ENCODE measurements around the gene MRPL30. TPM values are rescaled to one million over a fixed set of nuclear protein-coding genes. Genes with fewer than 3 reads are reported as not detected.
"Not testable (repeated sequence)": the region's sequence is repeated elsewhere in the genome, so short reads cannot be mapped to it uniquely, and the experiment has no call there.

The MRPL30 gene
- polyA plus RNA-seq, 1 donor (not counting 4 experiments of a cell fraction or from before 2014, with no cell fraction given) = 45.2 TPM

DNA sequence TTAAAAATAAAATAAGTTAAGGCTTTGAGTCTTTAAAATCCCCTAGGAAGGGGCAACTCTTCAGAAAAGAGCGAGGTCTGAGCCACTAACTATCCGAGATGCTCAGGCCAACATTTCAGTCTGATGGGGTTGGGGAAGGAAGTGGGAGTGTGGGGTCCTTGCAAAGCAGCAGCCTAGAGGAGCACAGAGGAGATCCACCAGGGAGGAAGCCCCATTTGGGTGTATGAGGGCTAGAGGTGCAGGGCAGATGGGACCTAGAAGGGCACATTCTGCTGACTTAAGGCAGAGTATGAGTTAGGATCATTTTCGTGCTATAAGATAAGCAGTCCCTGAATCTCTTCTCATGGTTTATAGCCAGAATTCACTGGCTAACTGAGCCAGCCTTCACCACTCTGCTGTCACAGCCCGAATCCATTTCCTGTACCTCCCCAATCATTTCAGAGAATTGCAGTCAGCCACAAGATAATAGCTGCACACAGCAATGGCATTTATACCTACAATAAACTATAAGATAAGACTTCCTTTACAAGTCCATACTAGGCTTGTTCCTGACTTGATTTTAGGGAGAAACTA lies 37.0 kb downstream of the MRPL30 start:
- H3K4me2 ChIP-seq (ENCODE audit: control insufficient read depth, extremely low read depth, insufficient read depth, low read depth, low read length) = no peak overlapping the region
- H4K20me1 ChIP-seq (ENCODE audit: control insufficient read depth, extremely low read depth, insufficient read depth, low read length) = no peaks in the 10 kb centered on the region
- FAIRE-seq (no peak), DNase-seq (ENCODE audit: low read depth, low spot score) (no peak)
- H3K27ac ChIP-seq (ENCODE audit: control insufficient read depth, insufficient read depth, low read length) = no peak overlapping the region
- H3K9me1 ChIP-seq (ENCODE audit: control insufficient read depth, extremely low read depth, insufficient read depth, low read length) = no peaks in the 10 kb centered on the region
- no peaks in the 10 kb centered on the region for H3K36me3 ChIP-seq (ENCODE audit: control insufficient read depth in 2 of 2, extremely low read depth in 1 of 2, insufficient read depth in 2 of 2, low read length in 2 of 2)
- H3K4me1 ChIP-seq (ENCODE audit: control insufficient read depth, extremely low read depth, insufficient read depth, low read length) = no peaks in the 10 kb centered on the region
- H3K27me3 ChIP-seq (ENCODE audit: control insufficient read depth, extremely low read depth, insufficient read depth, low read length) = no peaks in the 10 kb centered on the region
- dilution Hi-C loops (cut with MboI; ENCODE audit: extremely low pct_ligation_motif_present, low sequenced_read_pairs) = no loop called here
- no peak for TF ChIP-seq EZH2 (IDR thresholded peaks at IDR 0.05; ENCODE audit: low read length)
- TF ChIP-seq, protein P1, sequence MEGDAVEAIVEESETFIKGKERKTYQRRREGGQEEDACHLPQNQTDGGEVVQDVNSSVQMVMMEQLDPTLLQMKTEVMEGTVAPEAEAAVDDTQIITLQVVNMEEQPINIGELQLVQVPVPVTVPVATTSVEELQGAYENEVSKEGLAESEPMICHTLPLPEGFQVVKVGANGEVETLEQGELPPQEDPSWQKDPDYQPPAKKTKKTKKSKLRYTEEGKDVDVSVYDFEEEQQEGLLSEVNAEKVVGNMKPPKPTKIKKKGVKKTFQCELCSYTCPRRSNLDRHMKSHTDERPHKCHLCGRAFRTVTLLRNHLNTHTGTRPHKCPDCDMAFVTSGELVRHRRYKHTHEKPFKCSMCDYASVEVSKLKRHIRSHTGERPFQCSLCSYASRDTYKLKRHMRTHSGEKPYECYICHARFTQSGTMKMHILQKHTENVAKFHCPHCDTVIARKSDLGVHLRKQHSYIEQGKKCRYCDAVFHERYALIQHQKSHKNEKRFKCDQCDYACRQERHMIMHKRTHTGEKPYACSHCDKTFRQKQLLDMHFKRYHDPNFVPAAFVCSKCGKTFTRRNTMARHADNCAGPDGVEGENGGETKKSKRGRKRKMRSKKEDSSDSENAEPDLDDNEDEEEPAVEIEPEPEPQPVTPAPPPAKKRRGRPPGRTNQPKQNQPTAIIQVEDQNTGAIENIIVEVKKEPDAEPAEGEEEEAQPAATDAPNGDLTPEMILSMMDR (optimal IDR thresholded peaks at IDR 0.05 in 1 of 3, IDR thresholded peaks at IDR 0.05 in 1 of 3, conservative IDR thresholded peaks at IDR 0.05 in 1 of 3; ENCODE audit: extremely low read depth in 1 of 3, insufficient read depth in 2 of 3, low read length in 3 of 3) = no peak
- no peaks in the 10 kb centered on the region for H3K79me2 ChIP-seq (ENCODE audit: control insufficient read depth, insufficient read depth, low read length)
- no peaks in the 10 kb centered on the region for H3K9me3 ChIP-seq (ENCODE audit: control insufficient read depth, low read depth, low read length)
- H2AFZ ChIP-seq (ENCODE audit: control insufficient read depth, low read length) = no peak overlapping the region
- no peak overlapping the region for H3K9ac ChIP-seq (ENCODE audit: control insufficient read depth, extremely low read depth, insufficient read depth, low read length)
- no peak overlapping the region for H3K4me3 ChIP-seq (ENCODE audit: control insufficient read depth in 2 of 3, extremely low read depth in 1 of 3, insufficient read depth in 2 of 3, low read depth in 1 of 3, low read length in 3 of 3)

GRCh38 chr2:99233177-99233576 lies 52.2 kb downstream of the MRPL30 start:
- H2AFZ ChIP-seq (ENCODE audit: control insufficient read depth, low read length); H3K9me1 ChIP-seq (ENCODE audit: control insufficient read depth, extremely low read depth, insufficient read depth, low read length); H3K4me2 ChIP-seq (ENCODE audit: control insufficient read depth, extremely low read depth, insufficient read depth, low read depth, low read length); H3K27me3 ChIP-seq (ENCODE audit: control insufficient read depth, extremely low read depth, insufficient read depth, low read length); dilution Hi-C loops (cut with MboI; ENCODE audit: extremely low pct_ligation_motif_present, low sequenced_read_pairs); H3K4me3 ChIP-seq (ENCODE audit: control insufficient read depth in 2 of 3, extremely low read depth in 1 of 3, insufficient read depth in 2 of 3, low read depth in 1 of 3, low read length in 3 of 3); FAIRE-seq; H3K36me3 ChIP-seq (ENCODE audit: control insufficient read depth in 2 of 2, extremely low read depth in 1 of 2, insufficient read depth in 2 of 2, low read length in 2 of 2); H3K27ac ChIP-seq (ENCODE audit: control insufficient read depth, insufficient read depth, low read length); H3K9ac ChIP-seq (ENCODE audit: control insufficient read depth, extremely low read depth, insufficient read depth, low read length); H3K4me1 ChIP-seq (ENCODE audit: control insufficient read depth, extremely low read depth, insufficient read depth, low read length); DNase-seq (ENCODE audit: low read depth, low spot score); H3K79me2 ChIP-seq (ENCODE audit: control insufficient read depth, insufficient read depth, low read length); H3K9me3 ChIP-seq (ENCODE audit: control insufficient read depth, low read depth, low read length); H4K20me1 ChIP-seq (ENCODE audit: control insufficient read depth, extremely low read depth, insufficient read depth, low read length): not testable (repeated sequence)

DNA sequence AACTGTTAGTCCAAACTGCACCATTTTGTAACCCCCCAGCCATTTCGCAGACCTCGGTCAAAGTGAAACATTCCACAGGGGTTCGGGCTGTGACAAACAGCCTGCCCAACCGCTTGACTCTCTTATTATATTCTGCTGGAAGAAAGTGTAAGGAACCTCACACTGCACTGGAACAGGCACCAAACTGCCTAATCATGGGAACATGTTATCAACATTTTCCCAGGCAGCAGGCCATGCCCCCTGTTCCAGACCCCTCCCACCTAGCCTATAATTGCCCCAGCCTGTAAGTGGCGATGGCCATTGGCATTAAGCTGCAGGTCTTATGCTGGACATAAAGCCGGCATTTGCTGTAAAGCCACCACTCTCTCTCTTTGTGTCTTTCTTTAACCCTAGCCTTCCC lies 57.6 kb downstream of the MRPL30 start:
- FAIRE-seq = no peak
- DNase-seq (ENCODE audit: low read depth, low spot score) = no peak
- Histone ChIP-seq H3K9me1 (ENCODE audit: control insufficient read depth, extremely low read depth, insufficient read depth, low read length) (no peaks in the 10 kb centered on the region), H3K9me3 (ENCODE audit: control insufficient read depth, low read depth, low read length) (no peaks in the 10 kb centered on the region), H3K79me2 (ENCODE audit: control insufficient read depth, insufficient read depth, low read length) (no peaks in the 10 kb centered on the region), H2AFZ (ENCODE audit: control insufficient read depth, low read length) (no peak overlapping the region), H3K36me3 (ENCODE audit: control insufficient read depth in 2 of 2, extremely low read depth in 1 of 2, insufficient read depth in 2 of 2, low read length in 2 of 2) (no peaks in the 10 kb centered on the region), H3K4me3 (ENCODE audit: control insufficient read depth in 2 of 3, extremely low read depth in 1 of 3, insufficient read depth in 2 of 3, low read depth in 1 of 3, low read length in 3 of 3) (no peak overlapping the region), H3K27ac (ENCODE audit: control insufficient read depth, insufficient read depth, low read length) (no peak overlapping the region), H3K4me2 (ENCODE audit: control insufficient read depth, extremely low read depth, insufficient read depth, low read depth, low read length) (no peak overlapping the region), H4K20me1 (ENCODE audit: control insufficient read depth, extremely low read depth, insufficient read depth, low read length) (no peaks in the 10 kb centered on the region), H3K4me1 (ENCODE audit: control insufficient read depth, extremely low read depth, insufficient read depth, low read length) (no peaks in the 10 kb centered on the region), H3K9ac (ENCODE audit: control insufficient read depth, extremely low read depth, insufficient read depth, low read length) (no peak overlapping the region), H3K27me3 (ENCODE audit: control insufficient read depth, extremely low read depth, insufficient read depth, low read length) (no peaks in the 10 kb centered on the region)
- no peak for TF ChIP-seq EZH2 (IDR thresholded peaks at IDR 0.05; ENCODE audit: low read length)
- TF ChIP-seq, protein P1 (optimal IDR thresholded peaks at IDR 0.05 in 1 of 3, IDR thresholded peaks at IDR 0.05 in 1 of 3, conservative IDR thresholded peaks at IDR 0.05 in 1 of 3; ENCODE audit: extremely low read depth in 1 of 3, insufficient read depth in 2 of 3, low read length in 3 of 3) = no peak
- dilution Hi-C loops (cut with MboI; ENCODE audit: extremely low pct_ligation_motif_present, low sequenced_read_pairs) = no loop called here
